Measurements from ENCODE around the gene PSMG2. TPM values are rescaled to one million over a fixed set of nuclear protein-coding genes. Genes with fewer than 3 reads are reported as not detected.

The PSMG2 gene
- total and polyA plus RNA-seq, 2 of the 13 experiments (the other 11 are each of a cell fraction or from before 2014, with no cell fraction given): 53.4 to 94.8 TPM

DNA sequence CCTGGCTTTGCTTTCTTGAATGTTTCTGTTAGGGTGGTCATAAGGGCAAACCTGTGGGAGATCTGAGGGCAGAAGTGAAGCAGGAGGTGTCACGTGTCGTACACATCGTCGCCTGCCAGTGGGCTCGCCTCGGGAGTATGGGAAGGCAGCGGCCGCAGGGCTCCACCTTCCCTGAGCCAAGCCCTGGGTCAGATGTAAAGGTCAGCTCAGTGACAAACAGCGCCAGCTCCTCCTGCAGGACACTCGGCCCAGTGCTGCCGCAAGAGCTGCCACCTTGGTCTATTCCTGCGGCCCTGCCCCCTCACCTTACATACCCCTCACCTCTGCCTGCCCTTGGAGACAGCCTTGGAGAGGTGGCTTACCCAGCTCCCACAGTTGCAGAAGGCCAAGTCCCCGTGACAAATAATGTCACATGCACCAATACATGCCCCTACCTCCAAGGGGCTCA, 64.2 kb downstream of the PSMG2 start (continued):
- TF ChIP-seq CHCHD3 (CRISPR knock-in tag; IDR thresholded peaks at IDR 0.05) (no peak), CEBPB (IDR thresholded peaks at IDR 0.05; ENCODE audit: borderline replicate concordance, low read depth, low read length) (no peak), ZNF326 (CRISPR knock-in tag; IDR thresholded peaks at IDR 0.05; ENCODE audit: borderline replicate concordance) (no peak), CCAR2 (optimal IDR thresholded peaks at IDR 0.05; ENCODE audit: low read depth, low read length) (no peak), GTF2F1 (IDR thresholded peaks at IDR 0.05; ENCODE audit: low read length) (no peak), RAD51 (IDR thresholded peaks at IDR 0.05; ENCODE audit: borderline replicate concordance) (no peak), ZNF615 (CRISPR knock-in tag; IDR thresholded peaks at IDR 0.05; ENCODE audit: borderline replicate concordance) (no peak), EEA1 (CRISPR knock-in tag; IDR thresholded peaks at IDR 0.05; ENCODE audit: borderline replicate concordance) (no peak), ZNF10 (CRISPR knock-in tag; IDR thresholded peaks at IDR 0.05; ENCODE audit: borderline replicate concordance, low read depth) (no peak), ZNF138 (CRISPR knock-in tag; IDR thresholded peaks at IDR 0.05; ENCODE audit: low read depth) (no peak), ZNF367 (CRISPR knock-in tag; IDR thresholded peaks at IDR 0.05; ENCODE audit: borderline replicate concordance) (no peak), ZHX2 (IDR thresholded peaks at IDR 0.05; ENCODE audit: low read depth) (peak; percentile 45; the same call in 1 of the 2 replicates), ZHX2 (CRISPR knock-in tag; IDR thresholded peaks at IDR 0.05; ENCODE audit: borderline replicate concordance) (no peak), ARNT2 (CRISPR knock-in tag; IDR thresholded peaks at IDR 0.05; ENCODE audit: low read depth) (peak; percentile 54; the same call in 1 of the 2 replicates), ZNF556 (CRISPR knock-in tag; IDR thresholded peaks at IDR 0.05; ENCODE audit: borderline replicate concordance) (no peak; the same call in 1 of the 2 replicates), ESRRA (CRISPR knock-in tag; IDR thresholded peaks at IDR 0.05; ENCODE audit: low read depth) (peak; percentile 86)
- TF ChIP-seq, protein P1, sequence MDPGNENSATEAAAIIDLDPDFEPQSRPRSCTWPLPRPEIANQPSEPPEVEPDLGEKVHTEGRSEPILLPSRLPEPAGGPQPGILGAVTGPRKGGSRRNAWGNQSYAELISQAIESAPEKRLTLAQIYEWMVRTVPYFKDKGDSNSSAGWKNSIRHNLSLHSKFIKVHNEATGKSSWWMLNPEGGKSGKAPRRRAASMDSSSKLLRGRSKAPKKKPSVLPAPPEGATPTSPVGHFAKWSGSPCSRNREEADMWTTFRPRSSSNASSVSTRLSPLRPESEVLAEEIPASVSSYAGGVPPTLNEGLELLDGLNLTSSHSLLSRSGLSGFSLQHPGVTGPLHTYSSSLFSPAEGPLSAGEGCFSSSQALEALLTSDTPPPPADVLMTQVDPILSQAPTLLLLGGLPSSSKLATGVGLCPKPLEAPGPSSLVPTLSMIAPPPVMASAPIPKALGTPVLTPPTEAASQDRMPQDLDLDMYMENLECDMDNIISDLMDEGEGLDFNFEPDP (CRISPR knock-in tag; conservative IDR thresholded peaks at IDR 0.05): no peak
- TF ChIP-seq, protein P2, sequence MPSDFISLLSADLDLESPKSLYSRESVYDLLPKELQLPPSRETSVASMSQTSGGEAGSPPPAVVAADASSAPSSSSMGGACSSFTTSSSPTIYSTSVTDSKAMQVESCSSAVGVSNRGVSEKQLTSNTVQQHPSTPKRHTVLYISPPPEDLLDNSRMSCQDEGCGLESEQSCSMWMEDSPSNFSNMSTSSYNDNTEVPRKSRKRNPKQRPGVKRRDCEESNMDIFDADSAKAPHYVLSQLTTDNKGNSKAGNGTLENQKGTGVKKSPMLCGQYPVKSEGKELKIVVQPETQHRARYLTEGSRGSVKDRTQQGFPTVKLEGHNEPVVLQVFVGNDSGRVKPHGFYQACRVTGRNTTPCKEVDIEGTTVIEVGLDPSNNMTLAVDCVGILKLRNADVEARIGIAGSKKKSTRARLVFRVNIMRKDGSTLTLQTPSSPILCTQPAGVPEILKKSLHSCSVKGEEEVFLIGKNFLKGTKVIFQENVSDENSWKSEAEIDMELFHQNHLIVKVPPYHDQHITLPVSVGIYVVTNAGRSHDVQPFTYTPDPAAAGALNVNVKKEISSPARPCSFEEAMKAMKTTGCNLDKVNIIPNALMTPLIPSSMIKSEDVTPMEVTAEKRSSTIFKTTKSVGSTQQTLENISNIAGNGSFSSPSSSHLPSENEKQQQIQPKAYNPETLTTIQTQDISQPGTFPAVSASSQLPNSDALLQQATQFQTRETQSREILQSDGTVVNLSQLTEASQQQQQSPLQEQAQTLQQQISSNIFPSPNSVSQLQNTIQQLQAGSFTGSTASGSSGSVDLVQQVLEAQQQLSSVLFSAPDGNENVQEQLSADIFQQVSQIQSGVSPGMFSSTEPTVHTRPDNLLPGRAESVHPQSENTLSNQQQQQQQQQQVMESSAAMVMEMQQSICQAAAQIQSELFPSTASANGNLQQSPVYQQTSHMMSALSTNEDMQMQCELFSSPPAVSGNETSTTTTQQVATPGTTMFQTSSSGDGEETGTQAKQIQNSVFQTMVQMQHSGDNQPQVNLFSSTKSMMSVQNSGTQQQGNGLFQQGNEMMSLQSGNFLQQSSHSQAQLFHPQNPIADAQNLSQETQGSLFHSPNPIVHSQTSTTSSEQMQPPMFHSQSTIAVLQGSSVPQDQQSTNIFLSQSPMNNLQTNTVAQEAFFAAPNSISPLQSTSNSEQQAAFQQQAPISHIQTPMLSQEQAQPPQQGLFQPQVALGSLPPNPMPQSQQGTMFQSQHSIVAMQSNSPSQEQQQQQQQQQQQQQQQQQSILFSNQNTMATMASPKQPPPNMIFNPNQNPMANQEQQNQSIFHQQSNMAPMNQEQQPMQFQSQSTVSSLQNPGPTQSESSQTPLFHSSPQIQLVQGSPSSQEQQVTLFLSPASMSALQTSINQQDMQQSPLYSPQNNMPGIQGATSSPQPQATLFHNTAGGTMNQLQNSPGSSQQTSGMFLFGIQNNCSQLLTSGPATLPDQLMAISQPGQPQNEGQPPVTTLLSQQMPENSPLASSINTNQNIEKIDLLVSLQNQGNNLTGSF (CRISPR knock-in tag; IDR thresholded peaks at IDR 0.05): 0 out of 2 replicates have a peak, but pooled peaks have one; percentile 45

All from HepG2 (cell line).